ENCODE results near the gene OASL.

The OASL gene

DNA sequence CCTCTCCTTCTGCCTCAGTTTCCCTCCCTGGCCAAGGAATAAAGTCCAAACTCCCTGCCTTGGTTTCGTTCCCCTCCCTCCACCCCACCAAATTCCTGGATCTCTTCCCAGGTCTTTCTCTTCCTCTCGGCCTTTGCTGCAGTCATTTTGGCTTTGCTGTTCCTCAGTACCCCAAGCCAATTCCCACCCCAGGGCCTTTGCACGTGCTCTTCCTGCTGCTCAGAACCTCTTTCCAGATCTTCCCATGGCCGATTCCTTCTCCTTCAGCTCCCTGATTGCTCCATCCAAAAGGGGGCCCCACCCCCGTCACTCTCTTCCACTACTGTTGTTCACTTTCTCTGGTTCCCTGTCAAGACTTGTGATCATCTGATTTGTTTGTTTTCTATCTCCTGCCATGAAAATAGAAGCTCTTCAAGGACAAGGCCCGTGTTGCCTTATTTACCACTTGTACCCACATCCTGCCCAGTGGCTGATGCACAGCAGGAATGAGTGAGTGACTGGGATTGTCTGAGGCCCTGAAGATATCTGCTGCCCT, 57.6 kb downstream of the OASL start:
- H3K36me3 ChIP-seq (ENCODE audit: insufficient read depth, low read depth, low read length) = no peaks in the 10 kb centered on the region
- H3K9me3 ChIP-seq (ENCODE audit: insufficient read depth, low read depth, low read length) = no peaks in the 10 kb centered on the region
- no peak overlapping the region; the same call in 1 of the 2 replicates for H3K9ac ChIP-seq (ENCODE audit: low read depth, low read length)
- H3K4me1 ChIP-seq (ENCODE audit: insufficient read depth, low read length) = peaks cover 3% of the 10 kb centered on the region; the same call in 1 of the 2 replicates
- H3K4me3 ChIP-seq (ENCODE audit: low read length) = no peak overlapping the region
- H3K27ac ChIP-seq (ENCODE audit: low read length) = no peak overlapping the region
- H3K27me3 ChIP-seq (ENCODE audit: insufficient read depth, low read length) = no peaks in the 10 kb centered on the region

DNA sequence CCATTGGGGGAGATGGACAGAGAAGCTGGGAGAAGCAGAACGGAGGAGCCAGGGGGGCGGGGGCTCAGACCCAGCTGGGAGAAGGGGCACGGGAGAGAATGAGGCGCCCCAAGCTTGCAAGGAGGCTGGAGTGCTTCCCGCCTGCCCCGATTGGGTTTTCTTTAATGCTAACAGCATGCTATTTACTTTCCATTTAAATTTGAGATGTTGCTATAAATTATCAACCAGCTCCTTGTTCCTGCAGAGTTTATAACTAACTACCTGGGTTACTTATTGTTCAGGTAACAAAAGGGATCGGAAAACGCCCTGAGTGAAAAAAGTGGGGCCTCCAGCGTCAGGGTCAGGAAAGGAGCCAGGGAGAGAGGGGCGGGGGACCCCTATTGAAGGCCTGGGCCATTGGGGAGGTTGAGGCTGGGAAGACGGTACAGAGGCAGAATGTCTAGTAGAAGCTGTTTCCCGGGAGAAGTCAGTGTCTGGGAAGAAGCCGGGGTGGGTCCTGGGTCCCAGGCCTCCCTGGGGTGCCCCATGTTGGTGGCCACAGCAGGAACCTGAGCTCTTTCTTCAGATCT, 58.2 kb downstream of the OASL start:
- H3K9me3 ChIP-seq (ENCODE audit: insufficient read depth, low read depth, low read length) = no peaks in the 10 kb centered on the region
- H3K9ac ChIP-seq (ENCODE audit: low read depth, low read length) = no peak overlapping the region
- H3K4me1 ChIP-seq (ENCODE audit: insufficient read depth, low read length) = peaks cover 3% of the 10 kb centered on the region; the same call in 1 of the 2 replicates
- no peaks in the 10 kb centered on the region for H3K27me3 ChIP-seq (ENCODE audit: insufficient read depth, low read length)
- H3K36me3 ChIP-seq (ENCODE audit: insufficient read depth, low read depth, low read length) = no peaks in the 10 kb centered on the region
- H3K4me3 ChIP-seq (ENCODE audit: low read length) = no peak overlapping the region
- H3K27ac ChIP-seq (ENCODE audit: low read length) = no peak overlapping the region

DNA sequence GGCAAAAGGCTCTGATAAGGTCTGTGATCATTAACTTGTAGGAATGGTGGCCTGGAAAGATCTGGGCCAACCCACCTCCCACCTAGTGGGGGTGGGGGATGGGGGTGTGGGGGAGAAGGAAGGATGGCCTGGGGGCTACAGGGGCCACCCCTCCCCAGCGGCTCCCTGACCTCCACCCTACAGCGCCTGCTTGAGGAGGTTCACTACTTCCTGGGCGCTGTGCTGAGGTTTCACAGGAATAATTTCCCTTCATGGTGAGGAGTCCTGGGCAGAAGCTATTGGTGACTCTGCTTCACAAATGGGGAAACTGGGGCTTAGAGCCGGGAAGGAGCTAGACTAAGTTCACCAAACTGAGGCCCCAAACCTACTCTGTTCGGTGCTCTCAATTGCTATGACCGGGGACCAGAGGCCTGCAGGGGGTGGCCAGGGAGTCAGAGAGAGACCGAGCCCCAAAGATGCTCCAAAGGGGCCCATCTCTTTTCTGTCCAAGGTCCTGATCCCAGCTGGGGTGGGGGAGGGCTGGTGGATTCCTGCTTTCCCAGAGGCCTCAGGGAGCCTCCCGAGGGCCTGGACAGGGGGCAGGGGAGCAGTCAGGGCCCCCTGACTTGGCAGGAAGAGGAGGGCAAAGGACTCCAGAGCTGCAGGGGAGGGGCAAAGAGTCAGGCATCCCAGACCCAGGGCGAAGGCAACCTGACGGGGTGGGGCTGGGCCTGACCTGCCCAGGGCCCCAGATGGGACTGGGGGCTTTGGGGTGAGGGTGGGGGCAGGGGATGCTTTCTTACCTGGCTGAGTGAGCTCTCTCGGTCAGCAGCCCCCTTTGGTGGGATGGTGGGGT, 59.0 kb downstream of the OASL start:
- Histone ChIP-seq H3K9me3 (ENCODE audit: insufficient read depth, low read depth, low read length) (no peaks in the 10 kb centered on the region), H3K36me3 (ENCODE audit: insufficient read depth, low read depth, low read length) (no peaks in the 10 kb centered on the region), H3K27ac (ENCODE audit: low read length) (no peak overlapping the region), H3K4me1 (ENCODE audit: insufficient read depth, low read length) (peaks cover 3% of the 10 kb centered on the region; the same call in 1 of the 2 replicates), H3K4me3 (ENCODE audit: low read length) (no peak overlapping the region), H3K27me3 (ENCODE audit: insufficient read depth, low read length) (no peaks in the 10 kb centered on the region), H3K9ac (ENCODE audit: low read depth, low read length) (no peak overlapping the region)

DNA sequence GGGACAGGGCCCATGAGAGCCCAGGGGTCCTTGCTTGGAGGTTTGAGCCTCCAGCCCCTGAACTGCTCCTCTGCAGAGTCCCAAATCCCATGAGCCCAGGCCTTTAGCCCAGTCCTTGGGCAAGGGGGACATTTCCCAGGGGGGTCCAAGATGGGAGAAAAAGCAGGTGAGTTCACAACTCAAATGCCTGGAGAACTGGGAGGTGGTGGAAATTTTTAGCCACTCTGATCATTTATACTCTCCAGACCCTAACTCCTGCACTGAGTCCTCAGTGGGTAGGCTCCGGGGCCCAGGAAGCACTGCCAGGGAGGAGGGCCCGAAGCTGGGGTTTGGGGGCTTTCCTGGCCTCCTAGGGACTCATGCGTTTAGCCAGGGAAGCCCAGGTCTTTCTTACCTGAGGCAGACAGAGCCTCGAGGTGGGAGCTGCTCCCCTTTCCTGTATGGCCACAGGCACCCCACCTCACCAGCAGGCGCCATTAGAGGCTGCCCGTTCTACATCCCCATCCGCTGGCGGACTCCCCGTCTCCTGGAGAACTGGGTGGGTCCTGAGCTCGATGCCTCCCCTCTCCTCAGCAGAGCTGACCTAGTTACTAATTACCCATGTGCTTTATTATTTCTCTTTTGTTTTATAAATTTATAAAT, 59.7 kb downstream of the OASL start:
- no peaks in the 10 kb centered on the region for H3K36me3 ChIP-seq (ENCODE audit: insufficient read depth, low read depth, low read length)
- no peak overlapping the region for H3K4me3 ChIP-seq (ENCODE audit: low read length)
- H3K27me3 ChIP-seq (ENCODE audit: insufficient read depth, low read length) = no peaks in the 10 kb centered on the region
- no peak overlapping the region for H3K27ac ChIP-seq (ENCODE audit: low read length)
- no peaks in the 10 kb centered on the region for H3K9me3 ChIP-seq (ENCODE audit: insufficient read depth, low read depth, low read length)
- H3K9ac ChIP-seq (ENCODE audit: low read depth, low read length) = no peak overlapping the region
- H3K4me1 ChIP-seq (ENCODE audit: insufficient read depth, low read length) = peaks cover 3% of the 10 kb centered on the region; the same call in 1 of the 2 replicates

DNA sequence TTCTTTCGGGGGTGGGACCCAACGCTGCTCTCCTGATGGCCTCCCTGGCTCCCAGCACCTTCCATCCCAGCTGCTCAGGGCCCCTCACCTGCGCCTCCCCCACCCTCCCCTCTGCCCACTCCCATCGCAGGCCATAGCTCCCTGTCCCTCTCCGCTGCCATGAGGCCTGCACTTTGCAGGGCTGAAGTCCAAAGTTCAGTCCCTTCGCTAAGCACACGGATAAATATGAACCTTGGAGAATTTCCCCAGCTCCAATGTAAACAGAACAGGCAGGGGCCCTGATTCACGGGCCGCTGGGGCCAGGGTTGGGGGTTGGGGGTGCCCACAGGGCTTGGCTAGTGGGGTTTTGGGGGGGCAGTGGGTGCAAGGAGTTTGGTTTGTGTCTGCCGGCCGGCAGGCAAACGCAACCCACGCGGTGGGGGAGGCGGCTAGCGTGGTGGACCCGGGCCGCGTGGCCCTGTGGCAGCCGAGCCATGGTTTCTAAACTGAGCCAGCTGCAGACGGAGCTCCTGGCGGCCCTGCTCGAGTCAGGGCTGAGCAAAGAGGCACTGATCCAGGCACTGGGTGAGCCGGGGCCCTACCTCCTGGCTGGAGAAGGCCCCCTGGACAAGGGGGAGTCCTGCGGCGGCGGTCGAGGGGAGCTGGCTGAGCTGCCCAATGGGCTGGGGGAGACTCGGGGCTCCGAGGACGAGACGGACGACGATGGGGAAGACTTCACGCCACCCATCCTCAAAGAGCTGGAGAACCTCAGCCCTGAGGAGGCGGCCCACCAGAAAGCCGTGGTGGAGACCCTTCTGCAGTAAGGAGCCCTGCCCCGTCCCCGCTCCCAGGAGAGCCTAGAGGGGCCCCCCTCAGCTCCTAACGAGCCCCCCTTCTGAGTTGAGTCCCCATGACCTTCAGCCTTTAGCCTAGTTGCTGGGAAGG, 60.5 kb downstream of the OASL start, which contains the start of gene HNF1A:
Gene HNF1A, plus strand, starts transcription at position 248 of the 924 bp plus-strand sequence. Its CDS starts 226 bp downstream, at position 474.
- Histone ChIP-seq H3K4me1 (ENCODE audit: insufficient read depth, low read length) (no peaks in the 10 kb centered on the region; the same call in 1 of the 2 replicates), H3K36me3 (ENCODE audit: insufficient read depth, low read depth, low read length) (no peaks in the 10 kb centered on the region), H3K27ac (ENCODE audit: low read length) (no peak within 1 kb of the TSS), H3K4me3 (ENCODE audit: low read length) (no peak within 1 kb of the TSS), H3K27me3 (ENCODE audit: insufficient read depth, low read length) (no peaks in the 10 kb centered on the region), H3K9ac (ENCODE audit: low read depth, low read length) (no peak within 1 kb of the TSS), H3K9me3 (ENCODE audit: insufficient read depth, low read depth, low read length) (no peaks in the 10 kb centered on the region)

DNA sequence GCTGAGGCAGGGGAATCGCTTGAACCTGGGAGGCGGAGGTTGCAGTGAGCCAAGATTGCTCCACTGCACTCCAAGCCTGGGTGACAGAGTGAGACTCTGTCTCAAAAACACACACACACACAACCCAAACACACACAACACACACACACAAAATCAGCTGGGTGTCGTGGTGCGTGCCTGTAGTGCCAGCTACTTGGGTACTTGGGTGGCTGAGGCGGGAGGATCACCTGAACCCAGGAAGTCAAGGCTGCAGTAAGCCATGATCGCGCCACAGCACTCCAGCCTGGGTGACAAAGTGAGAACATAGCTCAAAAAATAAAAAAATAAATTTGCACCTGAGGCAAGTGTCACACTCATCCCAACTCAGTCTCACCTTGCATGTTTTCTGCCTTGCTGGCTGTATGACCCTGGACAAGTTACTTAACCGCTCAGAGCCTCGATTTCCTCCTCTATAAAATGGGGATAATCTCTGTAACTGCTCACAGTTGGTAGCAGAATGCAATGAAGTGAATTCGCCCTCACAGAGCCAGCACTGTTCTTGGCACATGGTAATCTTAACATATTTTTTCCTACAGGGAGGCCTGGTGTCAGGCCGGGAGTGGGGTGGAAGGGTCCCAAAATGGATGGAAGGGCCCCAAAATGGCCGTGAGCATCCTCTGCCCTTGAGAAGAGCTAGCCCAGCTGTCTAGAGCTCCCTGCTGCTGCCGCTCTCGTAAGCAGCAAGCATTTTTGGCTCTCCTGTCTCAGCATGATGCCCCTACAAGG, 61.3 kb downstream of the OASL start:
- H3K36me3 ChIP-seq (ENCODE audit: insufficient read depth, low read depth, low read length) = no peaks in the 10 kb centered on the region
- H3K9ac ChIP-seq (ENCODE audit: low read depth, low read length) = no peak overlapping the region
- H3K9me3 ChIP-seq (ENCODE audit: insufficient read depth, low read depth, low read length) = no peaks in the 10 kb centered on the region
- H3K4me1 ChIP-seq (ENCODE audit: insufficient read depth, low read length) = no peaks in the 10 kb centered on the region; the same call in 1 of the 2 replicates
- H3K27ac ChIP-seq (ENCODE audit: low read length) = no peak overlapping the region
- H3K4me3 ChIP-seq (ENCODE audit: low read length) = no peak overlapping the region
- no peaks in the 10 kb centered on the region for H3K27me3 ChIP-seq (ENCODE audit: insufficient read depth, low read length)

DNA sequence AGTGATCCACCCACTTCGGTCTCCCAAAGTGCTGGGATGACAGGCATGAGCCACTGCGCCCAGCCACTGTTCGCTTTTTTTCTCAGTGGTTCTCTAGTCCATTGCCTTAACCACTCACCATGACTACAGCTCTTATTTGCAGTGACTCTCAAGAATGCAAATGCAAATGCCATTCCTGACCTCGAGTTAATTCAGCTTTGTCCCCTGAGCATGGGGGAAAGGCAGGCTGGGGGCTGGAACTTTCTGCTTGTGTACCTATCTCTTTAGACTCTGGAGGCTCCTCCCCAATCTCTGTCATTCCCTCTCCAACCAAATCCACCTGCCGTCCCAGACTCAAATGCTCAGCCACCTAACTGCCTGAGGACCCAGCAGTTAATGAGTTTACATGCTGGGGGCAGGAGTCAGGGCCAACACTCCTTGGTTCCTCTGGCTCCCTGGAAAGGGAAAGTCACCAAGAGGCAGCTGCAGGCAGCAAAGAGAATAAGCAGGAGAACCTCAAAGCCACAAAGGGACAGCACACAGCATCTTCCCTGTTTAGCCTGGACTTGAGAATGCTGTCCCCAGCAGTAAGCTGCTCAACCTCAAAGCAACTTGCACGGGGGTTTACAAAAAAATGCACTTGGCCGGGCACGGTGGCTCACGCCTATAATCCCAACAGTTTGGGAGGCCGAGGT, 66.0 kb downstream of the OASL start:
- Histone ChIP-seq H3K36me3 (ENCODE audit: insufficient read depth, low read depth, low read length) (no peaks in the 10 kb centered on the region), H3K27me3 (ENCODE audit: insufficient read depth, low read length) (no peaks in the 10 kb centered on the region), H3K4me1 (ENCODE audit: insufficient read depth, low read length) (no peaks in the 10 kb centered on the region), H3K4me3 (ENCODE audit: low read length) (peak overlapping the region; percentile 40), H3K27ac (ENCODE audit: low read length) (no peak overlapping the region), H3K9ac (ENCODE audit: low read depth, low read length) (peak overlapping the region; percentile 64; the same call in 1 of the 2 replicates), H3K9me3 (ENCODE audit: insufficient read depth, low read depth, low read length) (no peaks in the 10 kb centered on the region)

DNA sequence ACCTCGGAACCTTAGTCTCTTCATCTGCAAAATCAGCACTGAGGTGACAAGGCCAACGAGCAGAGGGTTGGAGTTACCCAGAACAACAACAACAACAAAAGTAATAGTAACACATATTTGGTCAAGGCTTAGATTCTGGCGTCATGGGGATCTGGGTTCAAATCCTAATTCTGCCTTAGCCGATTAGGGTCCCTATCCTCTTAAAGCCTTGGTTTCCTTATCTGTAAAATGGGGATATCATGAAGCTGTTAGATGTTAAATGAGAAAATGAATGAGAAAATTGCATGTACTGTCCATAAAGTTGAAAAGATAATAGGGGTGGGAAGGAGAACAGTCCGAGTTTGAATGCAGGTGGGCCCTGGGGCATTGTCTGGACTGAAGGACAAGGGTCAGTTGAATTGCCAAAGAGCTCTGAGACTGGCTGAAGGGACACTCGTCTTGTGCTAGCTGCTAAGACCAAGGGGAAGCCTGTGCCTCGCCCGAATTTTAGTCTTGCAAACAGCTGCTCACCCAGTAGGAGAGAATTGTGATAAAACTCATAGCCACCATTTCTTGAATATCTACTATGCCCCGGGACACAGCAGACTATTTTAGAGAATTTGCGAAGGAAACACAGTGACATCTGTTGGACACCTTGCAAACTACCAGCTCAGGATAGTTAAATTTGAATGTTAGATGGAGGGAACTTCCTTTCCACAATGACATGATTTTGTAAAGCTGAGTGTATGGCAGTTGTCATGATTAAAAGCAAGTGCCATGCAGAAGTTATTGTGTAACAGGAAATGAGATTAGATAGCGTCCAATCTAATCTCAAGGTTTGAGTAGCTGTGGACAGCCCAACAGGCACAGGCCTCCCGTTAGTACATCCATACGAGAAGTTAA, 67.5 kb downstream of the OASL start:
- Histone ChIP-seq H3K9ac (ENCODE audit: low read depth, low read length) (no peak overlapping the region), H3K27ac (ENCODE audit: low read length) (no peak overlapping the region), H3K9me3 (ENCODE audit: insufficient read depth, low read depth, low read length) (no peaks in the 10 kb centered on the region), H3K4me3 (ENCODE audit: low read length) (no peak overlapping the region), H3K27me3 (ENCODE audit: insufficient read depth, low read length) (no peaks in the 10 kb centered on the region), H3K36me3 (ENCODE audit: insufficient read depth, low read depth, low read length) (no peaks in the 10 kb centered on the region), H3K4me1 (ENCODE audit: insufficient read depth, low read length) (no peaks in the 10 kb centered on the region)

DNA sequence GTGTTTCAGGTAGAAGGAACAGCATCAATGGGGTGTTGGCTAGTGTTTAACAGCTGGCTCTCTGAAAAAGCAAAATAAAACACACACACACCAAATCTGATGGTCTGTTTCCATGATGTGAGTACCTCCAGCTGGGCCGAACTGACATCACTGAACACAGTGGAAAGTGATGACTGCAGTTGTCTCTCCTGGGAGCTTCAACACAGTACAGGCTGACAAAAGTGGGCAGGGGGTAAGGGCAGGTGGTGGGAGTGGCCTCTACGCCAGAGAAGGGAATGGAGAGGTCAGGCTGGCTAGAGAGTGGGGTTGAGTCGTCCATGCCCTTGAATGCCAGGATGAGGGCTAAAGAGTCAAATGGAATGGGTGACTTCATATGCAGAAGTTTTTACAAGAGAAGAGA, 68.7 kb downstream of the OASL start:
- Histone ChIP-seq H3K27me3 (ENCODE audit: insufficient read depth, low read length) (no peaks in the 10 kb centered on the region), H3K4me1 (ENCODE audit: insufficient read depth, low read length) (no peaks in the 10 kb centered on the region), H3K9ac (ENCODE audit: low read depth, low read length) (no peak overlapping the region), H3K27ac (ENCODE audit: low read length) (no peak overlapping the region), H3K4me3 (ENCODE audit: low read length) (no peak overlapping the region), H3K36me3 (ENCODE audit: insufficient read depth, low read depth, low read length) (no peaks in the 10 kb centered on the region), H3K9me3 (ENCODE audit: insufficient read depth, low read depth, low read length) (no peaks in the 10 kb centered on the region)
